GM12872 (cell line): Measurements from ENCODE around the gene FGD3.

Experiments
- CTCF ChIP-seq: IDR thresholded peaks from 3 replicates; pipeline ENCODE4 v1.5.1; 2011; ENCODE audit warnings: low read depth, mild to moderate bottlenecking, low read length, moderate library complexity; ENCODE audit not compliant: insufficient read depth

Gene FGD3

GRCh38 chr9:92982130-92982529 is 34.8 kb downstream of the FGD3 start:
- no peak for TF ChIP-seq CTCF

GRCh38 chr9:92983984-92984589 is 36.8 kb downstream of the FGD3 start:
- TF ChIP-seq CTCF, result no peak

GRCh38 chr9:92984976-92985375 is 37.7 kb downstream of the FGD3 start:
- TF ChIP-seq CTCF, result no peak

GRCh38 chr9:92986176-92987119 is 39.1 kb downstream of the FGD3 start:
- peak; percentile 64; the same call in 2 of the 3 replicates for TF ChIP-seq CTCF

GRCh38 chr9:92988215-92988768 is 41.0 kb downstream of the FGD3 start:
- TF ChIP-seq CTCF, result no peak

- no peak for TF ChIP-seq CTCF
These were observed 42.2 kb downstream of the FGD3 start for GRCh38 chr9:92989561-92989960.

GRCh38 chr9:92990461-92990860 is 43.1 kb downstream of the FGD3 start:
- TF ChIP-seq CTCF, result no peak
